B cell (primary cell): ENCODE results near the gene LHPP.

ENCODE experiments used
- EZH2 ChIP-seq: IDR thresholded peaks from 2 replicates; pipeline ENCODE4 v1.6.1; 2012; ENCODE audit warnings: borderline replicate concordance, low read depth, mild to moderate bottlenecking, moderate library complexity, low read length; ENCODE audit not compliant: insufficient read depth, poor library complexity, severe bottlenecking
- TF ChIP-seq, protein P1 (sequence below): fragments of 200-600 bp; IDR thresholded peaks from one replicate; pipeline ENCODE4 v1.8.0; 2022; ENCODE audit warnings: antibody characterized with exemption, mild to moderate bottlenecking

DNA sequence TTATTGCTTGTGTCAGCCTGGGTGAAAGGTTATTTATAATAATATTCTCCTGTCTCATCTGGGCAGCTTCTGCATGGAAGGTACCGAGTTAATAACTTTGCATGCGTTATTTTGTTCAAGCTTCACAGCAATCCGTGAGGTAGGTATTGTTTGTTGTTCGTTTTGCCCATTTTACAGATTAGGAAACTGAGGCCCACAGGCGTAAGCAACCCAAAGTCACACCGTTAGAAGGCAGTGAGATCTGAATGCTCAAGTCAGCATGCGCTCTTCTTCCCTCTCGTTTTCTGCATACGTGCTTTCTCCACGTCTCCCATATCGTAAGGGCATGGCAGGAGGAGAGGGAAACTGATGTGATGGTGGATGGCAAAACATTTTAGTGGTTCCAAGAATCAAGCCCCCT, 34.1 kb downstream of the LHPP start:
- TF ChIP-seq, protein P1, sequence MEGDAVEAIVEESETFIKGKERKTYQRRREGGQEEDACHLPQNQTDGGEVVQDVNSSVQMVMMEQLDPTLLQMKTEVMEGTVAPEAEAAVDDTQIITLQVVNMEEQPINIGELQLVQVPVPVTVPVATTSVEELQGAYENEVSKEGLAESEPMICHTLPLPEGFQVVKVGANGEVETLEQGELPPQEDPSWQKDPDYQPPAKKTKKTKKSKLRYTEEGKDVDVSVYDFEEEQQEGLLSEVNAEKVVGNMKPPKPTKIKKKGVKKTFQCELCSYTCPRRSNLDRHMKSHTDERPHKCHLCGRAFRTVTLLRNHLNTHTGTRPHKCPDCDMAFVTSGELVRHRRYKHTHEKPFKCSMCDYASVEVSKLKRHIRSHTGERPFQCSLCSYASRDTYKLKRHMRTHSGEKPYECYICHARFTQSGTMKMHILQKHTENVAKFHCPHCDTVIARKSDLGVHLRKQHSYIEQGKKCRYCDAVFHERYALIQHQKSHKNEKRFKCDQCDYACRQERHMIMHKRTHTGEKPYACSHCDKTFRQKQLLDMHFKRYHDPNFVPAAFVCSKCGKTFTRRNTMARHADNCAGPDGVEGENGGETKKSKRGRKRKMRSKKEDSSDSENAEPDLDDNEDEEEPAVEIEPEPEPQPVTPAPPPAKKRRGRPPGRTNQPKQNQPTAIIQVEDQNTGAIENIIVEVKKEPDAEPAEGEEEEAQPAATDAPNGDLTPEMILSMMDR = no peak
- no peak for TF ChIP-seq EZH2
